Ishikawa (cell line): ENCODE data around the gene NOX5.

ENCODE experiments used
- EGR1 ChIP-seq: IDR thresholded peaks from 2 replicates; pipeline ENCODE4 v1.6.1; 2012
- EP300 ChIP-seq: IDR thresholded peaks from 2 replicates; pipeline ENCODE4 v1.6.1; 2012; ENCODE audit warnings: borderline replicate concordance
- RAD21 ChIP-seq: IDR thresholded peaks from 2 replicates; pipeline ENCODE4 v1.6.1; 2012; ENCODE audit warnings: low read depth
- REST ChIP-seq: IDR thresholded peaks from 2 replicates; pipeline ENCODE4 v1.6.1; 2012; ENCODE audit warnings: low read depth, mild to moderate bottlenecking
- TAF1 ChIP-seq: IDR thresholded peaks from 2 replicates; pipeline ENCODE4 v1.6.1; 2012; ENCODE audit warnings: low read depth, mild to moderate bottlenecking
- TEAD4 ChIP-seq: IDR thresholded peaks from 2 replicates; pipeline ENCODE4 v1.6.1; 2012
- ZBTB7A ChIP-seq: IDR thresholded peaks from 2 replicates; pipeline ENCODE4 v1.6.1; 2012; ENCODE audit warnings: low read depth
- TF ChIP-seq, protein P1 (sequence below): IDR thresholded peaks from 2 replicates; pipeline ENCODE4 v1.6.1; 2012
- TF ChIP-seq, protein P2 (sequence below): IDR thresholded peaks from 2 replicates; pipeline ENCODE4 v1.6.1; 2012

- TF ChIP-seq REST (no peak), ZBTB7A (no peak), EP300 (no peak), TAF1 (no peak), RAD21 (no peak), TEAD4 (no peak), EGR1 (no peak)
- TF ChIP-seq, protein P1, sequence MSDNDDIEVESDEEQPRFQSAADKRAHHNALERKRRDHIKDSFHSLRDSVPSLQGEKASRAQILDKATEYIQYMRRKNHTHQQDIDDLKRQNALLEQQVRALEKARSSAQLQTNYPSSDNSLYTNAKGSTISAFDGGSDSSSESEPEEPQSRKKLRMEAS = no peak
- TF ChIP-seq, protein P2, sequence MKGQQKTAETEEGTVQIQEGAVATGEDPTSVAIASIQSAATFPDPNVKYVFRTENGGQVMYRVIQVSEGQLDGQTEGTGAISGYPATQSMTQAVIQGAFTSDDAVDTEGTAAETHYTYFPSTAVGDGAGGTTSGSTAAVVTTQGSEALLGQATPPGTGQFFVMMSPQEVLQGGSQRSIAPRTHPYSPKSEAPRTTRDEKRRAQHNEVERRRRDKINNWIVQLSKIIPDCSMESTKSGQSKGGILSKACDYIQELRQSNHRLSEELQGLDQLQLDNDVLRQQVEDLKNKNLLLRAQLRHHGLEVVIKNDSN = no peak
These were observed 11.9 kb downstream of the NOX5 start for GRCh38 chr15:69026355-69026754.
